GM23248 (cell line): ENCODE results near the gene CNOT3. TPM values are rescaled to one million over a fixed set of nuclear protein-coding genes. Genes with fewer than 3 reads are reported as not detected.
A peak's percentile ranks its signal among the peaks of the same experiment; 100 is the strongest.

Source experiments
- DNase-seq: peaks from one replicate; pipeline ENCODE4 v3.0.0-alpha.2; 2015
- H2AFZ ChIP-seq: fragments of 200-600 bp; sonication (generic); 2 replicates; pipeline ENCODE4 v1.6.1; 2016; ENCODE audit warnings: antibody characterized with exemption
- H3F3A ChIP-seq: fragments of 200-600 bp; sonication (generic); 2 replicates; pipeline ENCODE4 v1.6.1; 2016; ENCODE audit warnings: mild to moderate bottlenecking, antibody characterized with exemption, mixed run types; ENCODE audit not compliant: insufficient read depth
- H3K27ac ChIP-seq: fragments of 200-600 bp; sonication (generic); 2 replicates; pipeline ENCODE4 v1.5.1; 2016; ENCODE audit warnings: mild to moderate bottlenecking
- H3K27me3 ChIP-seq: fragments of 200-600 bp; sonication (generic); replicated peaks from 2 replicates; pipeline ENCODE4 v1.6.1; 2016; ENCODE audit warnings: mild to moderate bottlenecking; ENCODE audit not compliant: insufficient read depth
- H3K36me3 ChIP-seq: fragments of 200-600 bp; sonication (generic); 2 replicates; pipeline ENCODE4 v1.6.1; 2016; ENCODE audit warnings: low read depth, mild to moderate bottlenecking
- H3K4me1 ChIP-seq: fragments of 200-600 bp; sonication (generic); 2 replicates; pipeline ENCODE4 v1.6.1; 2016; ENCODE audit warnings: mild to moderate bottlenecking; ENCODE audit not compliant: insufficient read depth
- H3K4me2 ChIP-seq: fragments of 200-600 bp; sonication (generic); one replicate; pipeline ENCODE4 v1.6.1; 2016; ENCODE audit warnings: mild to moderate bottlenecking; ENCODE audit not compliant: unreplicated experiment
- H3K4me3 ChIP-seq: fragments of 200-600 bp; sonication (generic); 2 replicates; pipeline ENCODE4 v1.5.1; 2016; ENCODE audit warnings: mild to moderate bottlenecking
- H3K79me2 ChIP-seq: fragments of 200-600 bp; sonication (generic); 2 replicates; pipeline ENCODE4 v1.6.1; 2016; ENCODE audit warnings: mild to moderate bottlenecking; ENCODE audit not compliant: insufficient read depth
- H3K9ac ChIP-seq: fragments of 200-600 bp; sonication (generic); 2 replicates; pipeline ENCODE4 v1.6.1; 2016; ENCODE audit warnings: mild to moderate bottlenecking
- H3K9me2 ChIP-seq: fragments of 200-600 bp; sonication (generic); 2 replicates; pipeline ENCODE4 v1.6.1; 2016; ENCODE audit warnings: mixed run types, mild to moderate bottlenecking, moderate library complexity; ENCODE audit not compliant: insufficient read depth
- H3K9me3 ChIP-seq: fragments of 200-600 bp; sonication (generic); one replicate; pipeline ENCODE4 v1.6.1; 2017; ENCODE audit warnings: low read depth
- H4K20me1 ChIP-seq: fragments of 200-600 bp; sonication (generic); 2 replicates; pipeline ENCODE4 v1.6.0; 2016; ENCODE audit not compliant: insufficient read depth
- EZH2 ChIP-seq: fragments of 200-600 bp; sonication (generic); IDR thresholded peaks from 2 replicates; pipeline ENCODE4 v1.6.1; 2018; ENCODE audit warnings: antibody characterized with exemption, mild to moderate bottlenecking; ENCODE audit not compliant: insufficient read depth, poor library complexity, severe bottlenecking
- EZH2phosphoT487 ChIP-seq: fragments of 200-600 bp; sonication (generic); IDR thresholded peaks from 2 replicates; pipeline ENCODE4 v1.6.1; 2018; ENCODE audit warnings: antibody characterized with exemption, moderate library complexity, mild to moderate bottlenecking, low read depth; ENCODE audit not compliant: insufficient read depth
- WGBS, 2 experiments: methylation state at CpG; one replicate each; pipeline ENCODE4 v1.1.6; 2015 to 2017; ENCODE audit warnings: low lambda C conversion rate in 2 of 2, low coverage in 1 of 2; ENCODE audit errors: missing lambda C conversion rate in 2 of 2; 5-methylcytosine and 5-hydroxymethylcytosine counted together
- in situ Hi-C: fragments of 300-500 bp; cut with MboI; formaldehyde crosslinking; loops from 2 replicates; pipeline ENCODE4 v1.15.0; 2020
- polyA plus RNA-seq: library from polyadenylated mRNA; unstranded; fragments of >200 nt; fragmentation: Nextera tagmentation; extraction: Ambion mirVana; gene quantifications from 2 replicates; pipeline ENCODE4 v1.2.1, GENCODE V29; 2016
- total RNA-seq: library from RNA; depleted of rRNA; stranded (reverse); fragments of >200 nt; shearing (Covaris generic); gene quantifications from 2 replicates; pipeline ENCODE4 v1.2.3, GENCODE V29; 2014

CNOT3 gene
- total and polyA plus RNA-seq, 2 experiments from 2014 or later, result 8.9 to 19.4 TPM

- Histone ChIP-seq H3K79me2 (peaks cover 26% of the 10 kb centered on the region; the same call in 1 of the 2 replicates), H3K4me2 (peak overlapping the region; percentile 90), H2AFZ (peak overlapping the region; percentile 72), H3K9ac (peak overlapping the region; percentile 88), H3K4me1 (peaks cover 24% of the 10 kb centered on the region), H3K27ac (peak overlapping the region; percentile 94), H3K9me3 (no peaks in the 10 kb centered on the region), H4K20me1 (no peaks in the 10 kb centered on the region), H3K9me2 (no peaks in the 10 kb centered on the region), H3K27me3 (no peaks in the 10 kb centered on the region), H3K4me3 (peak overlapping the region; percentile 85), H3F3A (peaks cover 22% of the 10 kb centered on the region), H3K36me3 (peaks cover 19% of the 10 kb centered on the region; the same call in 1 of the 2 replicates)
- DNase-seq, result peak; percentile 77
- 3 to 9% methylated on average over 19 of the region's 19 CpGs for WGBS, 2 experiments
- in situ Hi-C loops, result no loop called here
- no peak for TF ChIP-seq EZH2
- TF ChIP-seq EZH2phosphoT487, result no peak
Observed at GRCh38 chr19:54158812-54159351, 21.3 kb downstream of the CNOT3 start.

- Histone ChIP-seq H2AFZ (peak within 1 kb of the TSS; percentile 96), H4K20me1 (no peaks in the 10 kb centered on the region), H3K4me2 (peak within 1 kb of the TSS; percentile 94), H3K36me3 (peaks cover 19% of the 10 kb centered on the region; the same call in 1 of the 2 replicates), H3K79me2 (peaks cover 26% of the 10 kb centered on the region; the same call in 1 of the 2 replicates), H3K9me3 (no peaks in the 10 kb centered on the region), H3F3A (peaks cover 15% of the 10 kb centered on the region; the same call in 1 of the 2 replicates), H3K4me1 (peaks cover 18% of the 10 kb centered on the region), H3K9ac (peak within 1 kb of the TSS; percentile 97), H3K27me3 (no peaks in the 10 kb centered on the region), H3K27ac (peak within 1 kb of the TSS; percentile 97), H3K9me2 (no peaks in the 10 kb centered on the region), H3K4me3 (peak within 1 kb of the TSS; percentile 86)
- in situ Hi-C loops, result no loop called here
- TF ChIP-seq EZH2phosphoT487 (no peak), EZH2 (no peak)
- WGBS, 2 experiments, result 1% methylated on average over 66 to 71 of the region's 72 CpGs
- peak; percentile 100 for DNase-seq
Observed at GRCh38 chr19:54159352-54160181, 22.0 kb downstream of the CNOT3 start, which contains the start of gene LENG1. LENG1 (minus strand) TSS chr19:54159721; CDS start chr19:54159695, 26 bp downstream.

- 4 to 5% methylated on average over 23 to 28 of the region's 28 CpGs for WGBS, 2 experiments
- peaks cover 14% of the 10 kb centered on the region for H3K4me1 ChIP-seq
- peaks cover 26% of the 10 kb centered on the region; the same call in 1 of the 2 replicates for H3K79me2 ChIP-seq
- no peaks in the 10 kb centered on the region for H4K20me1 ChIP-seq
- H3K36me3 ChIP-seq, result peaks cover 13% of the 10 kb centered on the region; the same call in 1 of the 2 replicates
- no peaks in the 10 kb centered on the region for H3K27me3 ChIP-seq
- in situ Hi-C loops, result no loop called here
- no peaks in the 10 kb centered on the region for H3K9me2 ChIP-seq
- peak overlapping the region; percentile 94 for H3K4me2 ChIP-seq
- peak overlapping the region; percentile 97 for H3K9ac ChIP-seq
- peak; percentile 77 for DNase-seq
- peaks cover 15% of the 10 kb centered on the region; the same call in 1 of the 2 replicates for H3F3A ChIP-seq
- H3K4me3 ChIP-seq, result peak overlapping the region; percentile 86
- no peaks in the 10 kb centered on the region for H3K9me3 ChIP-seq
- H3K27ac ChIP-seq, result peak overlapping the region; percentile 97
- peak overlapping the region; percentile 96 for H2AFZ ChIP-seq
- TF ChIP-seq EZH2phosphoT487, result no peak
- no peak for TF ChIP-seq EZH2
Observed at GRCh38 chr19:54160182-54160811, 22.7 kb downstream of the CNOT3 start.

GRCh38 chr19:54160854-54161253, 23.3 kb downstream of the CNOT3 start:
- in situ Hi-C loops, result no loop called here
- Histone ChIP-seq H3K27me3 (no peaks in the 10 kb centered on the region), H2AFZ (peak overlapping the region; percentile 96), H3K9me3 (no peaks in the 10 kb centered on the region), H3K79me2 (peaks cover 25% of the 10 kb centered on the region; the same call in 1 of the 2 replicates), H3K4me3 (peak overlapping the region; percentile 86), H3K9me2 (no peaks in the 10 kb centered on the region), H3K4me1 (peaks cover 14% of the 10 kb centered on the region), H3K27ac (peak overlapping the region; percentile 97), H3K36me3 (peaks cover 10% of the 10 kb centered on the region; the same call in 1 of the 2 replicates), H3K9ac (peak overlapping the region; percentile 97), H3F3A (peaks cover 15% of the 10 kb centered on the region; the same call in 1 of the 2 replicates), H3K4me2 (peak overlapping the region; percentile 94), H4K20me1 (no peaks in the 10 kb centered on the region)
- DNase-seq, result peak; percentile 32
- no peak for TF ChIP-seq EZH2
- no peak for TF ChIP-seq EZH2phosphoT487
- WGBS, 2 experiments, result 46 to 54% methylated on average over 10 to 13 of the region's 13 CpGs
